ENCODE data around the gene ADGRV1.
"Not testable (repeated sequence)": the region's sequence is repeated elsewhere in the genome, so short reads cannot be mapped to it uniquely, and the experiment has no call there.

ADGRV1 gene

DNA sequence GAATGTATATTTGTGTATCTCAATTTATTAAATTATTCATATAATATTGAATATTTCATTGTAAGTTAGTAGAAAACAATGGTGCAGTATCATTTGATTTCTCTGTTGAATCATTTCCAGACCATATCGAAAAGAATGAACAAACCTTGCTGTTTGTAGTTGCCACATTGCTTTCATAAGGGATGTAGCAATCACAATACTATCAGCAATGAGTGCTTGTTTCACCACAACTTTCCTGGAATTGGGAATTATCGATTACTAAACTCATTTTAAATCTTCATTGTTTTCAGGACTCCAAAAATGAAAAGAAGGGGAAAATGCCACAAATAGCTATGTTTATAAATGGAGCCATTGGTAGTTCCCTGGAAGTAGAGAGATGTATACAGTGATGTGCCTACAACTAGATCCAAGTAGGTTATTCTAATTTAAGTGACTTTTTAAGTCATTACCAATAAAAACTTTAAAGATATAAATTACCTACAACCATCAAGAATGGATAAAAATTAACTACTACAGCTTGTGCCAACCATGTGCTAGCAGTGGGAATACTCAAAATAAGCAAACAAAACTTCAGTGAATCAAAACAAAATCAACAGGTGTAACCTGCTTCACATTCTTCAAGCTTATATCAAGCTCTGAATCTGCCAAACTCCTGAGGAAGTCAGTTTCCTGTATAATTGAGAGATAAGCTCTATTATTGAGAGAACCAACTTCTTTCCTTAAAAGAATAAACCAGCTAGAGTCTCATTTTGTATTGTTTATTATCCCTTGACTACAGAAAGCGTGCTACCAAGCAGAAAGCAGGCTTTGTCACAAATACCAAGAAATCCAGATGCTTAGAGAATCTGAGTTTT is 358.6 kb downstream of the ADGRV1 start:
- H3K4me3 ChIP-seq (ENCODE audit: low read depth, low read length): no peak overlapping the region
- no peak for DNase-seq (ENCODE audit: low read depth)
- TF ChIP-seq CTCF (conservative IDR thresholded peaks at IDR 0.05; ENCODE audit: low read depth, low read length): no peak

GRCh38 chr5:90917928-90918668 is 359.5 kb downstream of the ADGRV1 start:
- no peak for TF ChIP-seq CTCF (conservative IDR thresholded peaks at IDR 0.05; ENCODE audit: low read depth, low read length)
- no peak overlapping the region for H3K4me3 ChIP-seq (ENCODE audit: low read depth, low read length)
- DNase-seq (ENCODE audit: low read depth): no peak

DNA sequence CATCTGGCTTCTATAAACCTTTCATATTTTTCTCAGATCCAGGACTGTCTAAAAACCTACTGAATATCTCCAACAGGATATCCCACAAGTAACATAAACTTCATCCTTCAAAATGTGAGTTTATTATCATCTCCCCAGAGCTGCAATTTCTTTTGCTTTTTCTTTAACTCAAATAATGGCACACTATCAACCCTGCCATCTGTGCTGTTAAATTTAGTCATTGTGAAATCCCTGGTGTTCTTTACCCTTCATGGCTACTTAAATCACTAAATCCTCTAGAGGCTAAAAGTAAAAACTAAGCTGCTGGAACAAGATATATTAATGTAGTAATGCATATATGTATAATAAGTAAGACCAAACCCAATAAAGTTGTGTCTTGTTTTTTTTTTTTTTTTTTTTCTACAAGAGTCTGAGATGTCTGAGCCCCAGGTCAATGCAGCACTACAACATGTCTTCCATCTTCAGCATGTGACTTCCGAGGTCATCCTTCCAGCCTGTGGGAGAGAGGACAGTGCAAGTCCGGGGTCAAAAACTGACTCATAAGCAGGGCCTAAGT is 362.9 kb downstream of the ADGRV1 start:
- no peak for DNase-seq (ENCODE audit: low read depth)
- no peak for TF ChIP-seq CTCF (conservative IDR thresholded peaks at IDR 0.05; ENCODE audit: low read depth, low read length)
- H3K4me3 ChIP-seq (ENCODE audit: low read depth, low read length): no peak overlapping the region

GRCh38 chr5:90924222-90924621 is 365.6 kb downstream of the ADGRV1 start:
- not testable (repeated sequence) for H3K4me3 ChIP-seq (ENCODE audit: low read depth, low read length); DNase-seq (ENCODE audit: low read depth)

GRCh38 chr5:90929013-90929839 is 370.6 kb downstream of the ADGRV1 start:
- not testable (repeated sequence) for DNase-seq (ENCODE audit: low read depth); H3K4me3 ChIP-seq (ENCODE audit: low read depth, low read length)

GRCh38 chr5:90930062-90930461 is 371.5 kb downstream of the ADGRV1 start:
- no peak for TF ChIP-seq CTCF (conservative IDR thresholded peaks at IDR 0.05; ENCODE audit: low read depth, low read length)
- no peak overlapping the region for H3K4me3 ChIP-seq (ENCODE audit: low read depth, low read length)
- DNase-seq (ENCODE audit: low read depth): no peak

DNA sequence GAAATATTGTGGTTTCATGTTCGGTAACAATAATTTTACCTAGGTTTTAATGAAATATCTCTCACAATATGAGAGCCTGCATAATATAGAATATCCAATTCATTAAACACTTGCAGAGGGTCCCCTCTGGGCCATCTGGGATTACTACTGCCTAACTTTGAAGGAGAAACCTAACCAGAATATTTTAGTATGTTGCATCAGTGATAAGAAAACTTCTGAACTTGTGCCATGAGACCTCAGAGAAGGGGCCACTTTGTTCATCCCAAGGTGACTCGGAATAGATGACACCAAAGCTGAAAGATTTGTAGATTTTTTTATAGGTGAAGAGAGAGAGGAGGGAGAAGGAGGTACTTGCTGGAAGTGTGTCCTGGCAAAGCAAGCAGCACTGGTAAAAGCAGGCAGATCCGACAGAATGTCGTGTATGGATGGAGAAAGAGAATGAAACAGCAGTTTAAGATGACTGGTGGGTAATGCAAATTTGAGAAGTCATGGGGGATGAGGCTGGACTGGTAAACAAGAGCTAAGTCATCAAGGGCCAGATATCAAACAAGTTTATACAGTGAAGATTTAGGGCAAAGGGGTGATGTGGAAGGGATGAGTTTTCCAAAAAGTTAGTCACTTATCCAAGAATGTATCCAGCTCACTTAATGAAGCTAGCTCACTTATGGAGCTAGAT is 372.3 kb downstream of the ADGRV1 start:
- TF ChIP-seq CTCF (conservative IDR thresholded peaks at IDR 0.05; ENCODE audit: low read depth, low read length): no peak
- no peak for DNase-seq (ENCODE audit: low read depth)
- H3K4me3 ChIP-seq (ENCODE audit: low read depth, low read length): no peak overlapping the region

Data from choroid plexus epithelial cell (primary cell).